OCI-LY1 (cell line): ENCODE measurements around the gene SLAMF8.
A peak's percentile ranks its signal among the peaks of the same experiment; 100 is the strongest.

ENCODE experiments used
- H2AFZ ChIP-seq: fragments of 200-600 bp; sonication (generic), shearing (Covaris generic); 2 replicates; pipeline ENCODE4 v1.6.0; 2014; ENCODE audit warnings: antibody characterized with exemption, mild to moderate bottlenecking, low read length
- H3F3A ChIP-seq: fragments of 200-600 bp; sonication (generic), shearing (Covaris generic); 2 replicates; pipeline ENCODE4 v1.6.0; 2014; ENCODE audit warnings: mild to moderate bottlenecking, antibody characterized with exemption, low read length, moderate library complexity; ENCODE audit not compliant: insufficient read depth
- H3K27ac ChIP-seq: fragments of 200-600 bp; sonication (generic); 2 replicates; pipeline ENCODE4 v1.5.1; 2014; ENCODE audit warnings: low read length, mixed run types, mild to moderate bottlenecking, low read depth; ENCODE audit not compliant: poor library complexity, severe bottlenecking
- H3K27me3 ChIP-seq: fragments of 200-600 bp; sonication (generic); 2 replicates; pipeline ENCODE4 v1.6.0; 2014; ENCODE audit warnings: antibody characterized with exemption, mild to moderate bottlenecking, low read length, moderate library complexity; ENCODE audit not compliant: insufficient read depth
- H3K36me3 ChIP-seq: fragments of 200-600 bp; sonication (generic); 2 replicates; pipeline ENCODE4 v1.6.1; 2014; ENCODE audit warnings: mild to moderate bottlenecking, antibody characterized with exemption, low read length, moderate library complexity, mixed read lengths; ENCODE audit not compliant: insufficient read depth
- H3K4me1 ChIP-seq: fragments of 200-600 bp; sonication (generic); 2 replicates; pipeline ENCODE4 v1.5.1; 2014; ENCODE audit warnings: mild to moderate bottlenecking, low read length, moderate library complexity; ENCODE audit not compliant: insufficient read depth, severe bottlenecking
- H3K4me2 ChIP-seq: fragments of 200-600 bp; sonication (generic), shearing (Covaris generic); 2 replicates; pipeline ENCODE4 v1.6.1; 2014; ENCODE audit warnings: low read length
- H3K4me3 ChIP-seq: fragments of 200-600 bp; sonication (generic); 2 replicates; pipeline ENCODE4 v1.5.1; 2014; ENCODE audit warnings: low read length, low read depth, mild to moderate bottlenecking, mixed read lengths; ENCODE audit not compliant: poor library complexity, severe bottlenecking
- H3K79me2 ChIP-seq: fragments of 200-600 bp; shearing (Covaris generic); 2 replicates; pipeline ENCODE4 v1.6.1; 2016; ENCODE audit warnings: mixed run types, low read length, mixed read lengths; ENCODE audit not compliant: insufficient read depth
- H3K9ac ChIP-seq: fragments of 200-600 bp; sonication (generic), shearing (Covaris generic); 2 replicates; pipeline ENCODE4 v1.6.1; 2014; ENCODE audit warnings: mild to moderate bottlenecking, low read length, mixed read lengths
- H3K9me2 ChIP-seq: fragments of 200-600 bp; sonication (generic), shearing (Covaris generic); 2 replicates; pipeline ENCODE4 v1.6.1; 2014; ENCODE audit warnings: low read depth, mild to moderate bottlenecking, low read length, mixed read lengths
- H3K9me3 ChIP-seq: fragments of 200-600 bp; shearing (Covaris generic); 2 replicates; pipeline ENCODE4 v1.6.1; 2014; ENCODE audit warnings: low read length, mixed read lengths
- H4K20me1 ChIP-seq: fragments of 200-600 bp; sonication (generic), shearing (Covaris generic); 2 replicates; pipeline ENCODE4 v1.6.0; 2016; ENCODE audit warnings: mild to moderate bottlenecking, low read length; ENCODE audit not compliant: insufficient read depth
- EZH2 ChIP-seq: fragments of 200-600 bp; sonication (generic), shearing (Covaris generic); IDR thresholded peaks from 2 replicates; pipeline ENCODE4 v1.8.0; 2017; ENCODE audit warnings: borderline replicate concordance, mixed run types, mild to moderate bottlenecking, antibody characterized with exemption, low read length, moderate library complexity, mixed read lengths
- TF ChIP-seq, protein P1 (sequence below): fragments of 200-600 bp; sonication (generic), shearing (Covaris generic); IDR thresholded peaks from 2 replicates; pipeline ENCODE4 v1.5.1; 2017; ENCODE audit warnings: mild to moderate bottlenecking, antibody characterized with exemption, low read length, moderate library complexity, mixed read lengths

The SLAMF8 gene

DNA sequence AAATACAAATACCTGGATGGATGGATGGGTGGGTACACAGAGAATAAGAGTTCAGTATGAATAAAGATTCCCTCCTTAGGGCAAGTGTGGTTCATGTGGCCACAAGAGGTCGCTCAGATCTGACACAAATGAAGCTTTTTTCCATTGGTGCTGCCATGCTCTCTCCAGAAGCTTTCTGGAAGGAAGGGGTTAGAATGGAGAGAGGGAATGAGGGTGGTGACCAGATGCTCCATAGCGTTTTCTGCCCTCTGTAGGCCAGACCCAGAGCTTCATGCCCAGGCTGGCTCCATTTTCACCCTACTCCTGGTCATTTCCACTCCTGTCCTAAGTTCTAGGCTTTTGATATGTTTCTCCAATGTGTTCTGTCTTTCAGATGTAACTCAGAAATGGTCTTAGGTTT lies 27.8 kb upstream of the SLAMF8 start:
- Histone ChIP-seq H4K20me1 (no peaks in the 10 kb centered on the region), H3K27me3 (no peaks in the 10 kb centered on the region), H3K9me2 (no peaks in the 10 kb centered on the region), H3K79me2 (no peaks in the 10 kb centered on the region), H3K4me3 (no peak overlapping the region), H3K27ac (no peak overlapping the region), H3F3A (no peaks in the 10 kb centered on the region), H3K4me2 (no peak overlapping the region), H2AFZ (no peak overlapping the region), H3K36me3 (no peaks in the 10 kb centered on the region), H3K9ac (no peak overlapping the region), H3K9me3 (no peaks in the 10 kb centered on the region), H3K4me1 (no peaks in the 10 kb centered on the region)
- TF ChIP-seq EZH2: no peak
- TF ChIP-seq, protein P1, sequence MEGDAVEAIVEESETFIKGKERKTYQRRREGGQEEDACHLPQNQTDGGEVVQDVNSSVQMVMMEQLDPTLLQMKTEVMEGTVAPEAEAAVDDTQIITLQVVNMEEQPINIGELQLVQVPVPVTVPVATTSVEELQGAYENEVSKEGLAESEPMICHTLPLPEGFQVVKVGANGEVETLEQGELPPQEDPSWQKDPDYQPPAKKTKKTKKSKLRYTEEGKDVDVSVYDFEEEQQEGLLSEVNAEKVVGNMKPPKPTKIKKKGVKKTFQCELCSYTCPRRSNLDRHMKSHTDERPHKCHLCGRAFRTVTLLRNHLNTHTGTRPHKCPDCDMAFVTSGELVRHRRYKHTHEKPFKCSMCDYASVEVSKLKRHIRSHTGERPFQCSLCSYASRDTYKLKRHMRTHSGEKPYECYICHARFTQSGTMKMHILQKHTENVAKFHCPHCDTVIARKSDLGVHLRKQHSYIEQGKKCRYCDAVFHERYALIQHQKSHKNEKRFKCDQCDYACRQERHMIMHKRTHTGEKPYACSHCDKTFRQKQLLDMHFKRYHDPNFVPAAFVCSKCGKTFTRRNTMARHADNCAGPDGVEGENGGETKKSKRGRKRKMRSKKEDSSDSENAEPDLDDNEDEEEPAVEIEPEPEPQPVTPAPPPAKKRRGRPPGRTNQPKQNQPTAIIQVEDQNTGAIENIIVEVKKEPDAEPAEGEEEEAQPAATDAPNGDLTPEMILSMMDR: peak; percentile 77

DNA sequence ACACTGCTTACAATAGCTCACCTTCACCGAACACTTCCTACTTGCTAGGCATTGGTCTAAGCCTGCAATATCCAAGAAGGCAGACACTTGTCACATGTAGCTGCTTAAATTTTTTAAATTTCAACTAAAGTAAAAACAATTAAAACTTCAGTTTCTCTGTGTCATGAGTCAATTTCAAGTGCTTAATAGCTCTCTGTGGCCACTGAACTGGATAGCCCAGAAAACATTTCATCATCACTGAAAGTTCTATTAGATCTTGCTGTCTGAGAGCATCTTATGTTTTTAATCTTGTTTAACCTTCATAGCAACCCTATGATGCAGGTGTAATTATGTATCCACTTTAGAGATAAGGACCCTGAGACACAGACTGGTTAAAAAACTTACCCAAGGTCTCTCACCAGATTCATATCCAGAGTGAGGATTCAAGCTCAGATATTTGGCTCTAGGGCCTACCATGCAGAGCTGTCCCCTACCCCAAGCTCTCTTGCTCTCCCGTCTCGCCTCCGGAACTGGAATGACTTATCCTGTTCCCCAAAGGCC lies 27.2 kb upstream of the SLAMF8 start:
- no peak for TF ChIP-seq EZH2
- TF ChIP-seq, protein P1: no peak
- Histone ChIP-seq H3K4me3 (no peak overlapping the region), H4K20me1 (no peaks in the 10 kb centered on the region), H3K9me2 (no peaks in the 10 kb centered on the region), H2AFZ (no peak overlapping the region), H3K36me3 (no peaks in the 10 kb centered on the region), H3K9ac (no peak overlapping the region), H3K27me3 (no peaks in the 10 kb centered on the region), H3F3A (no peaks in the 10 kb centered on the region), H3K79me2 (no peaks in the 10 kb centered on the region), H3K9me3 (no peaks in the 10 kb centered on the region), H3K4me2 (no peak overlapping the region), H3K27ac (no peak overlapping the region), H3K4me1 (no peaks in the 10 kb centered on the region)

DNA sequence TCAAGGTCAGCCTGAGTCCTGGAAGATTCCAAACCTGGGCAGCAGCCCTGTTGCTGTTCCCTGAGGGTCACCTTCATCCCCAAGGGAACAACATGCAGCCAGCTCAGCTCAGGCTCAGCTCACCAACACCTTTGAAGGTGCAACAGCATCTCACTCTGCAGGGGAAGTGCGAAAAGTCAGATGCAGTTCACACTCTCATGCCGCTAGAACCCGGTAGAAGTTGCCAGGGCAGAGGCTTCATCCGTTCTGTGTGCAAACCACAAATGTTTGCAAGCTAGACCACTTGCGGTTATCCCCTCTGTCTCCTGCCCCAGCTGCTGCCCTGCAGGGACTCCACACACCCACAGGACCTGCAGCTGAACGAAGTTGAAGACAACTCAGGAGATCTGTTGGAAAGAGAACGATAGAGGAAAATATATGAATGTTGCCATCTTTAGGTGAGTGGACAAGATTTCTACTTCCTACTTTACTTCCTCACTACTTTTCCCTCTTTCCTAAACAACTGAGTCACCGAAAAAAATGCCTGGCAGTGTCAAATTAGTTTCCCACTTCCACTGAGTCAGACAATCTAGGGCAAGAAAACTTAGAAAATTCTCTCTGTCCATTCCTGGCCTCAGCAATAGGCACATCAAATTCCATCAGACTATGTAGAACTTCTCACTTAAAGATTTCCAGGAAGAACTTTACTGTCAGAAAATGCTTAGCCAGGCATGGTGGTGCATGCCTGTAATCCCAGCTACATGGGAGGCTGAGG lies 26.3 kb upstream of the SLAMF8 start:
- no peaks in the 10 kb centered on the region for H3K27me3 ChIP-seq
- H3K9ac ChIP-seq: no peak overlapping the region
- H3K4me3 ChIP-seq: no peak overlapping the region
- no peaks in the 10 kb centered on the region for H3K36me3 ChIP-seq
- no peaks in the 10 kb centered on the region for H3K79me2 ChIP-seq
- no peak overlapping the region for H2AFZ ChIP-seq
- H3K4me2 ChIP-seq: no peak overlapping the region
- no peak overlapping the region for H3K27ac ChIP-seq
- no peaks in the 10 kb centered on the region for H4K20me1 ChIP-seq
- H3K9me2 ChIP-seq: no peaks in the 10 kb centered on the region
- TF ChIP-seq, protein P1: no peak
- TF ChIP-seq EZH2: no peak
- no peaks in the 10 kb centered on the region for H3F3A ChIP-seq
- no peaks in the 10 kb centered on the region for H3K9me3 ChIP-seq
- no peaks in the 10 kb centered on the region for H3K4me1 ChIP-seq
